IMR-90 (cell line): ENCODE data around the gene CLDN6. TPM values are rescaled to one million over a fixed set of nuclear protein-coding genes. Genes with fewer than 3 reads are reported as not detected.
A peak's percentile ranks its signal among the peaks of the same experiment; 100 is the strongest.

ENCODE experiments used
- ATAC-seq: fragments of 200-7000 bp; cut with Tn5 transposase; 2 replicates; pipeline ENCODE4 v1.9.1; 2020; ENCODE audit warnings: low read depth, mild to moderate bottlenecking, moderate library complexity
- BruUV-seq: library from RNA; stranded (reverse); fragments of 400-500 nt; replicated peaks from 2 replicates; lab custom pipeline; 2021; lab: Mats Ljungman, UMichigan
- CTCF ChIA-PET: fragments of 300-600 bp; formaldehyde crosslinking; extraction: SDS; loops from one replicate; lab custom pipeline; 2021; ENCODE audit warnings: antibody characterized with exemption; lab: Yijun Ruan, JAX
- POLR2A ChIA-PET: fragments of 300-600 bp; sonication (Branson Sonifier 250); formaldehyde crosslinking; loops from one replicate; lab custom pipeline; 2022; ENCODE audit warnings: antibody characterized with exemption; ENCODE audit not compliant: unreplicated experiment; lab: Charles Lee
- DNase-seq: peaks from one replicate; pipeline ENCODE4 v3.0.0; 2013
- H2AFZ ChIP-seq: replicated peaks from 2 replicates; pipeline ENCODE3; 2013; ENCODE audit warnings: low read length, mild to moderate bottlenecking; ENCODE audit not compliant: poor library complexity
- H2AK5ac ChIP-seq: 2 replicates; pipeline ENCODE4 v1.6.1; 2013; ENCODE audit warnings: low read depth, low read length, inconsistent platforms
- H2AK9ac ChIP-seq: replicated peaks from 2 replicates; pipeline ENCODE3; 2013; ENCODE audit warnings: mild to moderate bottlenecking, low read depth, low read length, moderate library complexity; ENCODE audit not compliant: poor library complexity
- H2BK120ac ChIP-seq: 2 replicates; pipeline ENCODE4 v1.6.1; 2013; ENCODE audit warnings: low read depth, low read length, inconsistent platforms
- H2BK15ac ChIP-seq: 3 replicates; pipeline ENCODE4 v1.6.1; 2013; ENCODE audit warnings: low read depth, low read length, inconsistent platforms
- H2BK20ac ChIP-seq: 2 replicates; pipeline ENCODE4 v1.6.1; 2013; ENCODE audit warnings: low read depth, mild to moderate bottlenecking, inconsistent platforms, low read length, moderate library complexity
- H2BK5ac ChIP-seq: 2 replicates; pipeline ENCODE4 v1.6.1; 2013; ENCODE audit warnings: mild to moderate bottlenecking, low read depth, low read length, inconsistent platforms; ENCODE audit not compliant: poor library complexity, severe bottlenecking
- H3K14ac ChIP-seq: replicated peaks from 2 replicates; pipeline ENCODE4 v1.6.1; 2013; ENCODE audit warnings: low read depth, low read length, inconsistent platforms
- H3K18ac ChIP-seq: 2 replicates; pipeline ENCODE4 v1.6.1; 2013; ENCODE audit warnings: low read depth, low read length, control low read depth
- H3K23ac ChIP-seq: 2 replicates; pipeline ENCODE4 v1.6.1; 2013; ENCODE audit warnings: low read depth, low read length, inconsistent platforms
- H3K27ac ChIP-seq: 2 replicates; pipeline ENCODE4 v1.5.1; 2013; ENCODE audit warnings: mild to moderate bottlenecking, control low read depth, low read length; ENCODE audit not compliant: insufficient read depth
- H3K27me3 ChIP-seq: 2 replicates; pipeline ENCODE4 v1.6.1; 2013; ENCODE audit warnings: low read length; ENCODE audit not compliant: control insufficient read depth, insufficient read depth
- H3K36me3 ChIP-seq: 2 replicates; pipeline ENCODE4 v1.6.1; 2013; ENCODE audit warnings: low read length, mixed read lengths; ENCODE audit not compliant: control insufficient read depth, insufficient read depth
- H3K4ac ChIP-seq: 2 replicates; pipeline ENCODE4 v1.6.1; 2013; ENCODE audit warnings: low read depth, low read length, inconsistent platforms
- H3K4me1 ChIP-seq: 2 replicates; pipeline ENCODE4 v1.6.1; 2013; ENCODE audit warnings: low read length, mixed read lengths; ENCODE audit not compliant: control insufficient read depth, insufficient read depth
- H3K4me2 ChIP-seq: 2 replicates; pipeline ENCODE4 v1.6.1; 2013; ENCODE audit warnings: low read depth, mild to moderate bottlenecking, control low read depth, low read length, moderate library complexity
- H3K4me3 ChIP-seq: 2 replicates; pipeline ENCODE4 v1.5.1; 2013; ENCODE audit warnings: low read depth, mild to moderate bottlenecking, control low read depth, low read length, moderate library complexity; ENCODE audit not compliant: insufficient read depth
- H3K56ac ChIP-seq: 2 replicates; pipeline ENCODE4 v1.6.1; 2013; ENCODE audit warnings: low read length, inconsistent platforms; ENCODE audit not compliant: insufficient read depth; ENCODE audit errors: extremely low read depth
- H3K79me1 ChIP-seq, 2 experiments: 2 replicates each; pipeline ENCODE4 v1.6.1; 2013; ENCODE audit warnings: low read length in 2 of 2, inconsistent platforms in 1 of 2, low read depth in 1 of 2
- H3K9ac ChIP-seq: 2 replicates; pipeline ENCODE4 v1.6.1; 2013; ENCODE audit warnings: low read depth, low read length, control low read depth
- H3K9me1 ChIP-seq: 2 replicates; pipeline ENCODE4 v1.6.1; 2013; ENCODE audit warnings: low read length, inconsistent platforms; ENCODE audit not compliant: insufficient read depth
- H3K9me3 ChIP-seq: 2 replicates; pipeline ENCODE4 v1.6.1; 2013; ENCODE audit warnings: low read length; ENCODE audit not compliant: control insufficient read depth, insufficient read depth
- H4K20me1 ChIP-seq: 2 replicates; pipeline ENCODE4 v1.6.1; 2013; ENCODE audit warnings: low read length, inconsistent platforms; ENCODE audit not compliant: insufficient read depth
- H4K5ac ChIP-seq: 2 replicates; pipeline ENCODE4 v1.6.1; 2013; ENCODE audit warnings: mild to moderate bottlenecking, low read depth, low read length, control low read depth
- H4K8ac ChIP-seq, 2 experiments: 2 replicates each; pipeline ENCODE4 v1.6.1; 2013; ENCODE audit warnings: low read depth in 2 of 2, low read length in 2 of 2, control low read depth in 1 of 2, inconsistent platforms in 1 of 2
- H4K91ac ChIP-seq: 2 replicates; pipeline ENCODE4 v1.6.1; 2013; ENCODE audit warnings: low read depth, low read length, inconsistent platforms; ENCODE audit not compliant: insufficient read depth
- CEBPB ChIP-seq: IDR thresholded peaks from 2 replicates; pipeline ENCODE4 v1.6.1; 2012; ENCODE audit warnings: low read depth, low read length, improper control_type of control experiment
- CHD1 ChIP-seq: IDR thresholded peaks from 2 replicates; pipeline ENCODE4 v1.6.1; 2012; ENCODE audit warnings: low read depth, low read length, improper control_type of control experiment
- CTCF ChIP-seq: conservative IDR thresholded peaks from 2 replicates; pipeline ENCODE4 v1.5.1; 2012; ENCODE audit warnings: mild to moderate bottlenecking, low read depth, low read length, improper control_type of control experiment
- FOS ChIP-seq: fragments of 150-350 bp; IDR thresholded peaks from 2 replicates; pipeline ENCODE4 v1.6.1; 2016; ENCODE audit warnings: low read depth, low read length
- MAFK ChIP-seq: IDR thresholded peaks from 2 replicates; pipeline ENCODE4 v1.6.1; 2012; ENCODE audit warnings: low read depth, low read length, improper control_type of control experiment
- MXI1 ChIP-seq: IDR thresholded peaks from 2 replicates; pipeline ENCODE4 v1.6.1; 2012; ENCODE audit warnings: low read depth, mild to moderate bottlenecking, low read length, moderate library complexity, borderline replicate concordance
- POLR2A ChIP-seq: IDR thresholded peaks from 2 replicates; pipeline ENCODE4 v1.6.1; 2012; ENCODE audit warnings: mild to moderate bottlenecking, low read depth, low read length
- RAD21 ChIP-seq: IDR thresholded peaks from 2 replicates; pipeline ENCODE4 v1.6.1; 2012; ENCODE audit warnings: low read length, improper control_type of control experiment
- RFX5 ChIP-seq: IDR thresholded peaks from 2 replicates; pipeline ENCODE4 v1.8.0; 2012; ENCODE audit warnings: low read depth, mild to moderate bottlenecking, low read length, moderate library complexity
- SMC3 ChIP-seq: fragments of 150-350 bp; IDR thresholded peaks from 2 replicates; pipeline ENCODE4 v1.6.1; 2016; ENCODE audit warnings: low read depth, mild to moderate bottlenecking, antibody characterized with exemption, low read length, moderate library complexity
- WGBS, 2 experiments: methylation state at CpG; one replicate each; pipeline versions ENCODE4 v1.1.5 to v1.1.7; 2013; ENCODE audit warnings: missing lambda C conversion rate in 2 of 2; ENCODE audit not compliant: insufficient read length in 1 of 2; ENCODE audit errors: extremely low coverage in 2 of 2; 5-methylcytosine and 5-hydroxymethylcytosine counted together
- dilution Hi-C: fragments of 300-500 bp; cut with HindIII; formaldehyde crosslinking; loops from one replicate; pipeline ENCODE4 v1.14.3; 2018; ENCODE audit warnings: low sequenced_read_pairs; ENCODE audit not compliant: unreplicated experiment
- in situ Hi-C: fragments of 300-500 bp; cut with MboI; formaldehyde crosslinking; loops from 3 replicates; pipeline ENCODE4 v1.14.3; 2019; ENCODE audit warnings: low sequenced_read_pairs, inconsistent platforms, mixed read lengths
- intact Hi-C: fragments of 100-400 bp; cut with micrococcal nuclease; formaldehyde crosslinking; loops from 2 replicates; pipeline ENCODE4 v1.10.0; 2022
- polyA plus RNA-seq, 3 experiments: library from polyadenylated mRNA; depleted of rRNA; stranded (reverse); fragments of >200 nt; gene quantifications; 2 replicates each; pipeline ENCODE4 v1.2.3, GENCODE V29; 2012; ENCODE audit warnings: low replicate concordance in 1 of 3
- total RNA-seq: library from RNA; depleted of rRNA; stranded (reverse); fragments of >200 nt; gene quantifications from 2 replicates; pipeline ENCODE4 v1.2.3, GENCODE V29; 2012
- TF ChIP-seq, protein P1 (sequence below): fragments of 150-350 bp; IDR thresholded peaks from 2 replicates; pipeline ENCODE4 v1.6.1; 2017; ENCODE audit warnings: mild to moderate bottlenecking, antibody characterized with exemption, low read length, low read depth
- TF ChIP-seq, protein P2 (sequence below): fragments of 150-350 bp; IDR thresholded peaks from 2 replicates; pipeline ENCODE4 v1.6.1; 2016; ENCODE audit warnings: low read depth, mild to moderate bottlenecking, low read length, moderate library complexity, borderline replicate concordance

CLDN6 gene
- total and polyA plus RNA-seq, 2 of the 4 experiments (the other 2 are of a cell fraction) = 0.14 TPM; not detected in 1

DNA sequence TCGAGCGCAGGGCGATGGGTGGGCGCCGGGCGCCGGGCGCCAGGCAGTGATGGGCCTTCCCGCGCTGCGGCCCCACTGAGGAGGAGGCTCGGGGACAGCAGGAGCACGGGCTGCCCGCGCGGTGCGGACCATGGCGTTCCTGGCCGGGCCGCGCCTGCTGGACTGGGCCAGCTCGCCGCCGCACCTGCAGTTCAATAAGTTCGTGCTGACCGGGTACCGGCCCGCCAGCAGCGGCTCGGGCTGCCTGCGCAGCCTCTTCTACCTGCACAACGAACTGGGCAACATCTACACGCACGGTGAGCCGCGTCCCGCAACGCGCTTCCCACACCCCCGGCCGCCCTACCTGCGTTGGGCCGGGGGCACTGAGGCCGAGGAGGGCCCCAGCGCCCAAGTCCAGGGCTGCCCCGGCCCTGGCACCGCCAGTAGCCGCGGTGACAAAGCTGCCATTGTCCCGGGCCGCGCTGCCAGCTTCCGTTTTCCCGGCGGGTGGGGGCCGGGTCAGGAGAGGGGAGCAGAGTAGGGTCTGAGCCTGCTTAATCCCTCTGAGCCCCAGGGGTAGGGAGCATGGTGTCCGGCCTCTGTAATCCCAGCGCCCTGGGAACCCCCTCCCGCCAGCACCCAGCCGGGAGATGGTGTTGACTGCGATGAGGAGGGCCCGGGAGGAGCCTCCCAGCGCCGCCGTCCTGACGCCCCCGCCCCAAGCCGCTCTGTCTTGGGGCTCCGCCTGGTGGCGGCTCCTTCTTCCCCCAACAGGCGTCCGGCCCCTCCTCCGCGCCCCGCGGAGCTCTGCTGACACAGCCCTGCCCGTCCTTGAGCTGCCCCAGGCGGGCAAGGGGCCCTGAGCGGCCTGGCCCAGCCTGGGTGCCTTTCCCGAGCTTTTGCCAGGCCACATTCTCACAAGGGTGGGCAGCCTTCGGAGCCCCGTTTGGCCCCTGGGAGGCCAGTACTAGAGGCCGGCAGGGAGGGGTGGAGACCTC, 48.1 kb downstream of the CLDN6 start:
- H3K27ac ChIP-seq = peak overlapping the region; percentile 17; the same call in 1 of the 2 replicates
- no peak for TF ChIP-seq MAFK
- TF ChIP-seq MXI1 = no peak
- TF ChIP-seq CHD1 = no peak
- peak; percentile 16; the same call in 1 of the 2 replicates for TF ChIP-seq SMC3
- no peak for TF ChIP-seq CEBPB
- no peak for TF ChIP-seq POLR2A
- TF ChIP-seq RAD21 = no peak; the same call in 1 of the 2 replicates
- TF ChIP-seq, protein P1, sequence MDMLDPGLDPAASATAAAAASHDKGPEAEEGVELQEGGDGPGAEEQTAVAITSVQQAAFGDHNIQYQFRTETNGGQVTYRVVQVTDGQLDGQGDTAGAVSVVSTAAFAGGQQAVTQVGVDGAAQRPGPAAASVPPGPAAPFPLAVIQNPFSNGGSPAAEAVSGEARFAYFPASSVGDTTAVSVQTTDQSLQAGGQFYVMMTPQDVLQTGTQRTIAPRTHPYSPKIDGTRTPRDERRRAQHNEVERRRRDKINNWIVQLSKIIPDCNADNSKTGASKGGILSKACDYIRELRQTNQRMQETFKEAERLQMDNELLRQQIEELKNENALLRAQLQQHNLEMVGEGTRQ = no peak
- TF ChIP-seq, protein P2, sequence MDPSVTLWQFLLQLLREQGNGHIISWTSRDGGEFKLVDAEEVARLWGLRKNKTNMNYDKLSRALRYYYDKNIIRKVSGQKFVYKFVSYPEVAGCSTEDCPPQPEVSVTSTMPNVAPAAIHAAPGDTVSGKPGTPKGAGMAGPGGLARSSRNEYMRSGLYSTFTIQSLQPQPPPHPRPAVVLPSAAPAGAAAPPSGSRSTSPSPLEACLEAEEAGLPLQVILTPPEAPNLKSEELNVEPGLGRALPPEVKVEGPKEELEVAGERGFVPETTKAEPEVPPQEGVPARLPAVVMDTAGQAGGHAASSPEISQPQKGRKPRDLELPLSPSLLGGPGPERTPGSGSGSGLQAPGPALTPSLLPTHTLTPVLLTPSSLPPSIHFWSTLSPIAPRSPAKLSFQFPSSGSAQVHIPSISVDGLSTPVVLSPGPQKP = no peak
- TF ChIP-seq FOS = no peak
- TF ChIP-seq RFX5 = no peak
- peak; percentile 55 for TF ChIP-seq CTCF

More for the DNA sequence above, 48.1 kb downstream of the CLDN6 start:
- H2BK5ac ChIP-seq = no peak overlapping the region
- intact Hi-C loops (no loop called here), dilution Hi-C loops (no loop called here), in situ Hi-C loops (no loop called here)
- DNase-seq (peak; percentile 49), ATAC-seq (peak; percentile 55)
- H3K4me1 ChIP-seq = peaks cover 3% of the 10 kb centered on the region; the same call in 1 of the 2 replicates
- H4K5ac ChIP-seq = no peak overlapping the region
- peaks cover 2% of the 10 kb centered on the region; the same call in 1 of the 2 replicates for H3K36me3 ChIP-seq
- WGBS, 2 experiments = 3% methylated on average over 29 of the region's 83 CpGs; no CpG with 5 or more reads in 1 of the 2 experiments
- peak overlapping the region; percentile 17; the same call in 1 of the 2 replicates for H3K56ac ChIP-seq
- no peak overlapping the region for H3K18ac ChIP-seq
- H3K9ac ChIP-seq = peak overlapping the region; percentile 55; the same call in 1 of the 2 replicates
- peaks cover 5 to 23% of the 10 kb centered on the region in 2 experiments; a peak in 3 of 4 replicates for H3K79me1 ChIP-seq
- H3K4me2 ChIP-seq = peak overlapping the region; percentile 84
- H4K8ac ChIP-seq = no peak overlapping the region
- H3K27me3 ChIP-seq = peaks cover 21% of the 10 kb centered on the region
- H3K4ac ChIP-seq = no peak overlapping the region; the same call in 1 of the 2 replicates
- no peak overlapping the region for H2BK20ac ChIP-seq
- peak overlapping the region; percentile 93 for H2AK9ac ChIP-seq
- no TSS peak for BruUV-seq
- POLR2A ChIA-PET = no interaction called here
- H3K14ac ChIP-seq = no peak overlapping the region; the same call in 1 of the 2 replicates
- H3K4me3 ChIP-seq = peak overlapping the region; percentile 72
- peak overlapping the region; percentile 56; the same call in 1 of the 2 replicates for H3K23ac ChIP-seq
- no peaks in the 10 kb centered on the region for H3K9me3 ChIP-seq
- peaks cover 24% of the 10 kb centered on the region for H4K20me1 ChIP-seq
- no peak overlapping the region for H2BK15ac ChIP-seq
- peak overlapping the region; percentile 50; the same call in 1 of the 2 replicates for H2AK5ac ChIP-seq
- no peak overlapping the region; the same call in 1 of the 2 replicates for H4K91ac ChIP-seq
- H3K9me1 ChIP-seq = peaks cover 17% of the 10 kb centered on the region
- peak overlapping the region; percentile 94 for H2AFZ ChIP-seq
- no peak overlapping the region for H2BK120ac ChIP-seq
- CTCF ChIA-PET = interaction anchor here (0.9 to 1.0 kb wide), 2 partner anchors 15 to 86 kb away, joined by 3 read pairs; partner anchors contain the start of gene FLYWCH2
